ENCODE results near the gene NPTX1. TPM values are rescaled to one million over a fixed set of nuclear protein-coding genes. Genes with fewer than 3 reads are reported as not detected.

NPTX1 gene
- total RNA-seq, 4 donors from 2014 or later = 0.40 to 22.8 (median 7.2) TPM

- Histone ChIP-seq H3K27me3 (peaks cover 85% of the 10 kb centered on the region), H3K36me3 (no peaks in the 10 kb centered on the region), H3K4me3 (no peak overlapping the region), H3K9me3 (no peaks in the 10 kb centered on the region), H3K4me1 (peaks cover 0 to 11% (median 10%) of the 10 kb centered on the region in 4 donors), H3K27ac (no peak overlapping the region)
- no peak for DNase-seq
- WGBS, 2 donors (ENCODE audit: low coverage in 1 of 2) = 58 to 63% methylated on average over 10 to 16 of the region's 16 CpGs
- intact Hi-C loops (cut with DNase I; ENCODE audit: low total_unique reads) = no loop called here
- in situ Hi-C loops (cut with MboI; ENCODE audit: low pct_ligation_motif_present in 1 of 4, low pct_unique_long_range_greater_than_20kb in 1 of 4, low sequenced_read_pairs in 3 of 4) = no loop called here
- TF ChIP-seq POLR2AphosphoS5 (IDR thresholded peaks at IDR 0.05) (no peak), EP300 (IDR thresholded peaks at IDR 0.05; ENCODE audit: low read depth) (no peak), POLR2A (IDR thresholded peaks at IDR 0.05) (no peak), CTCF (IDR thresholded peaks at IDR 0.05) (no peak)
Measured at GRCh38 chr17:80482555-80483308, 6.3 kb upstream of the NPTX1 start.

- intact Hi-C loops (cut with DNase I; ENCODE audit: low total_unique reads) (no loop called here), in situ Hi-C loops (cut with MboI; ENCODE audit: low pct_ligation_motif_present in 1 of 4, low pct_unique_long_range_greater_than_20kb in 1 of 4, low sequenced_read_pairs in 3 of 4) (no loop called here)
- Histone ChIP-seq H3K27ac (no peak overlapping the region), H3K27me3 (peaks cover 87% of the 10 kb centered on the region), H3K36me3 (no peaks in the 10 kb centered on the region), H3K4me3 (no peak overlapping the region), H3K9me3 (no peaks in the 10 kb centered on the region), H3K4me1 (peaks cover 0 to 19% (median 18%) of the 10 kb centered on the region in 4 donors)
- DNase-seq = no peak
- TF ChIP-seq CTCF (IDR thresholded peaks at IDR 0.05) = no peak
- TF ChIP-seq POLR2A (IDR thresholded peaks at IDR 0.05) = no peak
- TF ChIP-seq POLR2AphosphoS5 (IDR thresholded peaks at IDR 0.05) = no peak
- TF ChIP-seq EP300 (IDR thresholded peaks at IDR 0.05; ENCODE audit: low read depth) = no peak
- WGBS, 2 donors (ENCODE audit: low coverage in 1 of 2) = 98% methylated on average over 4 of the region's 4 CpGs; no CpG with 5 or more reads in 1 of the 2 donors
Measured at GRCh38 chr17:80482058-80482318, 5.6 kb upstream of the NPTX1 start.

DNA sequence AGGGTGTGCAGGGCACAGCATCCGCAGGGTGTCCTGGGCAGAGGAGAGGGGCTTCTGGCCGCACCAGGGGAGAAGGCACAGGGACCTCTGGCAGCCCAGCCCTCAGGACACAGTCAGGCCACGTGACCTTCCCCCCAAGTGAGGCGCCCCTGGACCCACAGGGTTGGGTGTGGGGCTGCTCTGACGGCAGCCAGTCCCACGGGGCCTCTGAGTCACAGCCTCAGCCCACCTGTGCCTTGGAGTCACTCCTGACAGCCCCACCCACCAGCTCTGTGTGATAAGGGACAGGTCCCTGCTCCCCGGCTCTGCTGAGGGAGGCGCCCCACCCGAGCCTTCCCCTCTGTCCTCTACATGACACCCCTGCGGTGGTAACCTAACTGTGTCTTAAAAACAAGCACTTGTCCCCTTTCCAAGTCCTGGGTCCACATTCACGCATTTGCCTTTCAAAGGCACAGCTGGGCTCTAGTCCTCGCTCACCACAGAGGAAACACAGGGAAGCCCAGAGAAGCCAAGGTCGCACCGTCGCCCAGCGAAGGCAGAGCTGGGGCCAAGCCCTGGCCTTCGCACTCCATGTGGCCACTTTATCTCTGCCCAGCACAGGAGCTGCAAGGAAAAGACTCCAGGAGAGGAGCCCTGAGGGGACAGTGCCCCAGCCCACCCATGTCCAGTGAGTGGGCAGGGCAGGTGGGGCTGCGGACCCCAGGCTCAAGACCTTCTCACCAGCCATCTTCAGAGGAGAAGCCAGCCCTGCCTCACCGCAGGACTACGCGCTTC, 5.1 kb upstream of the NPTX1 start:
- Histone ChIP-seq H3K9me3 (no peaks in the 10 kb centered on the region), H3K27me3 (peaks cover 87% of the 10 kb centered on the region), H3K4me3 (no peak overlapping the region), H3K36me3 (no peaks in the 10 kb centered on the region), H3K4me1 (peaks cover 0 to 24% (median 23%) of the 10 kb centered on the region in 4 donors), H3K27ac (no peak overlapping the region)
- intact Hi-C loops (cut with DNase I; ENCODE audit: low total_unique reads) = no loop called here
- DNase-seq = no peak
- WGBS, 2 donors (ENCODE audit: low coverage in 1 of 2) = 32 to 43% methylated on average over 4 to 18 of the region's 21 CpGs
- TF ChIP-seq POLR2AphosphoS5 (IDR thresholded peaks at IDR 0.05) (no peak), POLR2A (IDR thresholded peaks at IDR 0.05) (no peak), EP300 (IDR thresholded peaks at IDR 0.05; ENCODE audit: low read depth) (no peak), CTCF (IDR thresholded peaks at IDR 0.05) (no peak)
- in situ Hi-C loops (cut with MboI; ENCODE audit: low pct_ligation_motif_present in 1 of 4, low pct_unique_long_range_greater_than_20kb in 1 of 4, low sequenced_read_pairs in 3 of 4) = no loop called here

DNA sequence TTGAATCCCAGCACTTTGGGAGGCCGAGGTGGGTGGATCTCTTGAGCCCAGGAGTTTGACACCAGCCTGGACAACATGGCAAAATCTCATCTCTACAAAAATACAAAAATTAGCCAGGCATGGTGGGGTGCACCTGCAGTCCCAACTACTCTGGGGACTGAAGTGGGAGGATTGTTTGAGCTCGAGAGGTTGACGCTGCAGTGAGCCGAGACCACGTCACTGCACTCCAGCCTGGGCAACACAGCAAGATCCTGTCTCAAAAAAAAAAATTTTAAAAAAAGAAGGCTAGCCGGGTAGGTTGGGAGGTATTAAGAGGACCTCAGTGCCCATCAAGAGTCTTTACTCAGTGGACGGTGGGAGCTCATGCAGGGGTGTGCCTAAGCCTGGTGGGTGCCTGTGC, 3.8 kb upstream of the NPTX1 start:
- H3K4me1 ChIP-seq = peaks cover 2 to 35% (median 30%) of the 10 kb centered on the region in 4 donors
- peaks cover 90% of the 10 kb centered on the region for H3K27me3 ChIP-seq
- H3K4me3 ChIP-seq = no peak overlapping the region
- WGBS, 2 donors (ENCODE audit: low coverage in 1 of 2) = 87 to 89% methylated on average over 6 to 7 of the region's 7 CpGs
- in situ Hi-C loops (cut with MboI; ENCODE audit: low pct_ligation_motif_present in 1 of 4, low pct_unique_long_range_greater_than_20kb in 1 of 4, low sequenced_read_pairs in 3 of 4) = no loop called here
- DNase-seq = no peak
- intact Hi-C loops (cut with DNase I; ENCODE audit: low total_unique reads) = no loop called here
- TF ChIP-seq CTCF (IDR thresholded peaks at IDR 0.05) (no peak), EP300 (IDR thresholded peaks at IDR 0.05; ENCODE audit: low read depth) (no peak), POLR2A (IDR thresholded peaks at IDR 0.05) (no peak), POLR2AphosphoS5 (IDR thresholded peaks at IDR 0.05) (no peak)
- H3K9me3 ChIP-seq = no peaks in the 10 kb centered on the region
- no peak overlapping the region for H3K27ac ChIP-seq
- H3K36me3 ChIP-seq = no peaks in the 10 kb centered on the region
